ENCODE data around the gene CAMSAP1. TPM values are rescaled to one million over a fixed set of nuclear protein-coding genes. Genes with fewer than 3 reads are reported as not detected.

CAMSAP1 gene
- polyA plus RNA-seq, 3 donors = 0.71 to 9.0 (median 0.75) TPM

DNA sequence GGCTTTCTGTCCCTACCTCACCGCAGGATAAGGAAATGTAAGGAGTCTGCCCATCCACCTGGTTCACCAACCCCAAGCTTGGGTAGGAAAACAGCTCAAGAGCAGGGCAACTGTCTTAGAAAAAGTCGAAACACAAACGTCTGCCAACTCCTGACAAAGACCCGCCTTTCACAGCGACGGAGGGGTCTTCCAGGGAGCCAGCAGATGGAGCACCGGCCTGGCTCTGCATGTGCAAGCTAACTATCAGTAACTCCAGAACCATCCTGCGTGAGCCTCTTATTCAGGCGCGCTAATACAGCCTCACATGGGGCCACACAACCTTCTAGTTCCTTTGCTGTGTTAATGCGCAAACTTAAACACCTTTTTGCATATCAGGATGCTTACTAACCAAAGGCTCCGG is 26.9 kb downstream of the CAMSAP1 start:
- H3K9me3 ChIP-seq (replicated peaks in 1 of 2; ENCODE audit: control insufficient read depth in 1 of 2, insufficient read depth in 1 of 2, low read length in 2 of 2) = no peaks in the 10 kb centered on the region
- no peak overlapping the region for H3K4me3 ChIP-seq (replicated peaks in 1 of 3; ENCODE audit: low read depth in 2 of 3, low read length in 3 of 3)
- intact Hi-C loops (cut with micrococcal nuclease) = no loop called here
- no peaks in the 10 kb centered on the region for H3K27me3 Mint-ChIP-seq (ENCODE audit: low read depth in 3 of 3)
- TF ChIP-seq CTCF (IDR thresholded peaks at IDR 0.05) = no peak
- no peak overlapping the region for H3K9ac ChIP-seq (ENCODE audit: insufficient read depth, low read length, poor library complexity, severe bottlenecking)
- H3K27me3 ChIP-seq (ENCODE audit: control insufficient read depth in 2 of 2, insufficient read depth in 2 of 2, low read length in 2 of 2) = no peaks in the 10 kb centered on the region
- no peaks in the 10 kb centered on the region for H3K9me3 Mint-ChIP-seq
- H4K20me1 ChIP-seq (ENCODE audit: insufficient read depth, low read length) = peaks cover 82% of the 10 kb centered on the region
- H3K27ac ChIP-seq (ENCODE audit: low read depth in 1 of 2, low read length in 2 of 2) = no peak overlapping the region
- peaks cover 33 to 37% of the 10 kb centered on the region in 2 donors for H3K36me3 Mint-ChIP-seq
- H3K79me2 ChIP-seq (ENCODE audit: insufficient read depth, low read length) = peaks cover 73% of the 10 kb centered on the region
- DNase-seq = no peak
- no peak overlapping the region for H3K4me3 Mint-ChIP-seq
- peaks cover 24% of the 10 kb centered on the region for H3K4me1 Mint-ChIP-seq
- no peak overlapping the region for H3K27ac Mint-ChIP-seq
- 93% methylated on average over 7 of the region's 12 CpGs for WGBS (ENCODE audit: insufficient coverage)
- H3K4me1 ChIP-seq (ENCODE audit: control insufficient read depth in 1 of 2, insufficient read depth in 2 of 2, low read length in 2 of 2) = peaks cover 3 to 8% of the 10 kb centered on the region in 2 donors
- peaks cover 14 to 49% of the 10 kb centered on the region in 2 donors for H3K36me3 ChIP-seq (replicated peaks in 1 of 2; ENCODE audit: control insufficient read depth in 1 of 2, insufficient read depth in 2 of 2, low read length in 2 of 2)
- no peak overlapping the region for H3K4me2 ChIP-seq (replicated peaks; ENCODE audit: extremely low read depth, low read length, poor library complexity, severe bottlenecking)
- no peak overlapping the region for H2AFZ ChIP-seq (ENCODE audit: insufficient read depth, low read depth, low read length, poor library complexity, severe bottlenecking)

- Mint-ChIP-seq H3K4me1 (peaks cover 15% of the 10 kb centered on the region), H3K27ac (no peak overlapping the region), H3K4me3 (no peak overlapping the region), H3K9me3 (no peaks in the 10 kb centered on the region), H3K36me3 (peaks cover 33 to 34% of the 10 kb centered on the region in 2 donors), H3K27me3 (ENCODE audit: low read depth in 3 of 3) (no peaks in the 10 kb centered on the region)
- 82% methylated on average over 3 of the region's 8 CpGs for WGBS (ENCODE audit: insufficient coverage)
- no peak overlapping the region for H3K27ac ChIP-seq (ENCODE audit: low read depth in 1 of 2, low read length in 2 of 2)
- TF ChIP-seq CTCF (IDR thresholded peaks at IDR 0.05) = no peak
- no peaks in the 10 kb centered on the region for H3K27me3 ChIP-seq (ENCODE audit: control insufficient read depth in 2 of 2, insufficient read depth in 2 of 2, low read length in 2 of 2)
- H4K20me1 ChIP-seq (ENCODE audit: insufficient read depth, low read length) = peaks cover 82% of the 10 kb centered on the region
- H3K9me3 ChIP-seq (replicated peaks in 1 of 2; ENCODE audit: control insufficient read depth in 1 of 2, insufficient read depth in 1 of 2, low read length in 2 of 2) = no peaks in the 10 kb centered on the region
- H2AFZ ChIP-seq (ENCODE audit: insufficient read depth, low read depth, low read length, poor library complexity, severe bottlenecking) = no peak overlapping the region
- H3K36me3 ChIP-seq (replicated peaks in 1 of 2; ENCODE audit: control insufficient read depth in 1 of 2, insufficient read depth in 2 of 2, low read length in 2 of 2) = peaks cover 14 to 49% of the 10 kb centered on the region in 2 donors
- intact Hi-C loops (cut with micrococcal nuclease) = no loop called here
- no peak overlapping the region for H3K9ac ChIP-seq (ENCODE audit: insufficient read depth, low read length, poor library complexity, severe bottlenecking)
- DNase-seq = no peak
- H3K4me3 ChIP-seq (replicated peaks in 1 of 3; ENCODE audit: low read depth in 2 of 3, low read length in 3 of 3) = no peak overlapping the region
- H3K4me1 ChIP-seq (ENCODE audit: control insufficient read depth in 1 of 2, insufficient read depth in 2 of 2, low read length in 2 of 2) = no peaks in the 10 kb centered on the region
- no peak overlapping the region for H3K4me2 ChIP-seq (replicated peaks; ENCODE audit: extremely low read depth, low read length, poor library complexity, severe bottlenecking)
- peaks cover 71% of the 10 kb centered on the region for H3K79me2 ChIP-seq (ENCODE audit: insufficient read depth, low read length)
These were observed 27.7 kb downstream of the CAMSAP1 start for GRCh38 chr9:135879619-135880018.

All from CD14-positive monocyte (primary cell).